NCI-H146 (cell line): Measurements from ENCODE around the gene AEN.
"Not testable (repeated sequence)": the region's sequence is repeated elsewhere in the genome, so short reads cannot be mapped to it uniquely, and the experiment has no call there.

ENCODE experiments used
- DNase-seq: peaks from one replicate; lab custom pipeline; 2025; lab: John Stamatoyannopoulos, UW

The AEN gene

GRCh38 chr15:88631464-88632028 lies 10.4 kb downstream of the AEN start:
- no peak for DNase-seq

- not testable (repeated sequence) for DNase-seq
Measured at GRCh38 chr15:88632797-88633196, 11.7 kb downstream of the AEN start.

- no peak for DNase-seq
Measured at GRCh38 chr15:88634449-88634848, 13.3 kb downstream of the AEN start.

- no peak for DNase-seq
Measured at GRCh38 chr15:88635318-88635717, 14.2 kb downstream of the AEN start.

GRCh38 chr15:88636050-88636449 lies 14.9 kb downstream of the AEN start:
- DNase-seq = no peak

- no peak for DNase-seq
Measured at GRCh38 chr15:88636654-88637053, 15.5 kb downstream of the AEN start.

- no peak for DNase-seq
Measured at GRCh38 chr15:88637436-88637835, 16.3 kb downstream of the AEN start.

GRCh38 chr15:88637841-88638625 lies 16.9 kb downstream of the AEN start:
- DNase-seq = no peak

GRCh38 chr15:88638626-88639372 lies 17.7 kb downstream of the AEN start, which contains the start of gene ISG20:
TSS of gene ISG20 (plus strand) at chr15:88639016. CDS start at chr15:88639367, 351 bp downstream.
- peak; percentile 84 for DNase-seq

- no peak for DNase-seq
Measured at GRCh38 chr15:88641959-88642452, 20.9 kb downstream of the AEN start.

- DNase-seq = not testable (repeated sequence)
Measured at GRCh38 chr15:88642514-88642913, 21.4 kb downstream of the AEN start.

GRCh38 chr15:88644741-88645140 lies 23.6 kb downstream of the AEN start:
- no peak for DNase-seq

- no peak for DNase-seq
Measured at GRCh38 chr15:88645171-88646087, 24.3 kb downstream of the AEN start.

- DNase-seq = no peak
Measured at GRCh38 chr15:88646088-88646405, 24.9 kb downstream of the AEN start.

- no peak for DNase-seq
Measured at GRCh38 chr15:88646951-88647350, 25.8 kb downstream of the AEN start.

- DNase-seq = peak; percentile 4
Measured at GRCh38 chr15:88647351-88648105, 26.4 kb downstream of the AEN start.

- DNase-seq = no peak
Measured at GRCh38 chr15:88648357-88649214, 27.4 kb downstream of the AEN start.

- no peak for DNase-seq
Measured at GRCh38 chr15:88649286-88649733, 28.2 kb downstream of the AEN start.

GRCh38 chr15:88649753-88650551 lies 28.8 kb downstream of the AEN start:
- DNase-seq = no peak
